ENCODE results near the gene GUCD1.

- TF ChIP-seq CTCF (IDR thresholded peaks at IDR 0.05) (no peak), POLR2A (IDR thresholded peaks at IDR 0.05) (no peak)
These were observed 9.6 kb upstream of the GUCD1 start for GRCh38 chr22:24564376-24565058.
